GM23248 (cell line): ENCODE measurements around the gene OR52L1.

Source experiments
- EZH2 ChIP-seq: fragments of 200-600 bp; sonication (generic); IDR thresholded peaks from 2 replicates; pipeline ENCODE4 v1.6.1; 2018; ENCODE audit warnings: antibody characterized with exemption, mild to moderate bottlenecking; ENCODE audit not compliant: insufficient read depth, poor library complexity, severe bottlenecking
- EZH2phosphoT487 ChIP-seq: fragments of 200-600 bp; sonication (generic); IDR thresholded peaks from 2 replicates; pipeline ENCODE4 v1.6.1; 2018; ENCODE audit warnings: antibody characterized with exemption, moderate library complexity, mild to moderate bottlenecking, low read depth; ENCODE audit not compliant: insufficient read depth

DNA sequence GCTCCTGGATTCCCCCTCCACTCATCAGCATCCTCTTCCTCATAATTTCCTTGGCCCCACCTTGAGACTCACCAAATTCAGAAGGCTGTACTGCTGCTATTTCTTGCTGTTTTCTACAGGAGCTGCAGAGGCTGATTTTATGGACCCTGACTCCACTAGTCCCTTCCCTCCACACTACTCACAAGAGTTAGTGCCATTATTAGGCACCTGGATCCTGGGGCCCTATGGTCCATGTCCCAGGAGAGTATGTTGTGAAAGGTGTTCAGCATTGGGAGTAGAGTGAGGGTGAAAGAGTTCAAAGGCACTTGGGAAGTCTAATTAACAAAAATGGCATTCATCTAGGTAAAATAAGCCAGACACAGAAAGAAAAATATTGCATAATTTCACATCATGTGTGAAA, 20.1 kb upstream of the OR52L1 start, which contains the start of gene OR56A4:
- no peak for TF ChIP-seq EZH2phosphoT487
- TF ChIP-seq EZH2: no peak
